Activated naive CD4-positive, alpha-beta T cell treated with anti-CD3 and anti-CD28 coated beads, Interleukin-2, amount 50 U/mL, for 72 hours (primary cell): ENCODE data around the gene RIN3. TPM values are rescaled to one million over a fixed set of nuclear protein-coding genes. Genes with fewer than 3 reads are reported as not detected.

Experiments used
- ATAC-seq, 2 donors: fragments of 150-1000 bp; cut with Tn5 transposase; 2 replicates each; pipeline ENCODE4 v1.10.0; 2021; ENCODE audit warnings: mild to moderate bottlenecking in 2 of 2, moderate library complexity in 2 of 2
- DNase-seq, 2 donors: peaks; one replicate each; pipeline ENCODE4 v3.0.0; 2021 to 2022; ENCODE audit warnings: low spot score in 2 of 2
- H3K27ac Mint-ChIP-seq, 2 donors: one replicate each; pipeline ENCODE4 v1.8.0; 2022; ENCODE audit warnings: mild to moderate bottlenecking in 2 of 2, mixed read lengths in 2 of 2
- H3K36me3 Mint-ChIP-seq, 2 donors: one replicate each; pipeline ENCODE4 v1.8.0; 2022; ENCODE audit warnings: mixed read lengths in 2 of 2
- H3K9me3 Mint-ChIP-seq, 2 donors: one replicate each; pipeline ENCODE4 v1.8.0; 2022; ENCODE audit warnings: mixed read lengths in 2 of 2
- total RNA-seq, 2 donors: library from RNA; stranded (reverse); gene quantifications; one replicate each; pipeline ENCODE4 v1.2.3, GENCODE V29; 2022

RIN3 gene
- total RNA-seq, 2 donors from 2014 or later: 21.1 to 27.9 TPM

GRCh38 chr14:92552066-92552465 is 38.5 kb downstream of the RIN3 start:
- ATAC-seq (no peak), DNase-seq (no peak)
- H3K36me3 Mint-ChIP-seq: no peaks in the 10 kb centered on the region
- peak overlapping the region in 1 of 2 donors; percentile 28 for H3K27ac Mint-ChIP-seq
- no peaks in the 10 kb centered on the region for H3K9me3 Mint-ChIP-seq

- no peaks in the 10 kb centered on the region for H3K9me3 Mint-ChIP-seq
- H3K27ac Mint-ChIP-seq: no peak overlapping the region
- peaks cover 0 to 12% of the 10 kb centered on the region in 2 donors for H3K36me3 Mint-ChIP-seq
- DNase-seq (no peak), ATAC-seq (no peak)
Measured at GRCh38 chr14:92553438-92553837, 39.9 kb downstream of the RIN3 start.

- no peak for DNase-seq
- peak overlapping the region; percentile 29 to 94 for H3K27ac Mint-ChIP-seq
- peaks cover 7 to 22% of the 10 kb centered on the region in 2 donors for H3K36me3 Mint-ChIP-seq
- ATAC-seq: peak; percentile 4 to 20
- no peaks in the 10 kb centered on the region for H3K9me3 Mint-ChIP-seq
Measured at GRCh38 chr14:92555465-92556111, 42.0 kb downstream of the RIN3 start.

- peak; percentile 60 to 72 for ATAC-seq
- no peaks in the 10 kb centered on the region for H3K9me3 Mint-ChIP-seq
- no peak for DNase-seq
- peaks cover 7 to 22% of the 10 kb centered on the region in 2 donors for H3K36me3 Mint-ChIP-seq
- H3K27ac Mint-ChIP-seq: peak overlapping the region; percentile 29 to 94
Measured at GRCh38 chr14:92556255-92556741, 42.7 kb downstream of the RIN3 start.

GRCh38 chr14:92556863-92557543 is 43.4 kb downstream of the RIN3 start:
- ATAC-seq (peak in 1 of 2 donors; percentile 64), DNase-seq (no peak)
- Mint-ChIP-seq H3K27ac (peak overlapping the region; percentile 29 to 94), H3K9me3 (no peaks in the 10 kb centered on the region), H3K36me3 (peaks cover 7 to 22% of the 10 kb centered on the region in 2 donors)

GRCh38 chr14:92557544-92557912 is 43.9 kb downstream of the RIN3 start:
- H3K36me3 Mint-ChIP-seq: peaks cover 7 to 22% of the 10 kb centered on the region in 2 donors
- H3K9me3 Mint-ChIP-seq: no peaks in the 10 kb centered on the region
- ATAC-seq: no peak
- DNase-seq: no peak
- peak overlapping the region; percentile 14 to 41 for H3K27ac Mint-ChIP-seq

- H3K27ac Mint-ChIP-seq: peak overlapping the region in 1 of 2 donors; percentile 41
- H3K36me3 Mint-ChIP-seq: peaks cover 7 to 22% of the 10 kb centered on the region in 2 donors
- H3K9me3 Mint-ChIP-seq: no peaks in the 10 kb centered on the region
- ATAC-seq: peak in 1 of 2 donors; percentile 54
- DNase-seq: no peak
Measured at GRCh38 chr14:92558319-92558718, 44.7 kb downstream of the RIN3 start.

- ATAC-seq (no peak), DNase-seq (no peak)
- peak overlapping the region in 1 of 2 donors; percentile 17 for H3K27ac Mint-ChIP-seq
- peaks cover 7 to 22% of the 10 kb centered on the region in 2 donors for H3K36me3 Mint-ChIP-seq
- H3K9me3 Mint-ChIP-seq: no peaks in the 10 kb centered on the region
Measured at GRCh38 chr14:92559486-92559885, 45.9 kb downstream of the RIN3 start.

- H3K27ac Mint-ChIP-seq: peak overlapping the region in 1 of 2 donors; percentile 79
- H3K9me3 Mint-ChIP-seq: no peaks in the 10 kb centered on the region
- peaks cover 7 to 22% of the 10 kb centered on the region in 2 donors for H3K36me3 Mint-ChIP-seq
- ATAC-seq (peak; percentile 25 to 32), DNase-seq (no peak)
Measured at GRCh38 chr14:92560106-92560865, 46.7 kb downstream of the RIN3 start.

- Mint-ChIP-seq H3K36me3 (peaks cover 16 to 35% of the 10 kb centered on the region in 2 donors), H3K9me3 (peaks cover 2 to 7% of the 10 kb centered on the region in 2 donors), H3K27ac (no peak overlapping the region)
- ATAC-seq (peak; percentile 21 to 52), DNase-seq (no peak)
Measured at GRCh38 chr14:92561906-92562479, 48.4 kb downstream of the RIN3 start.

GRCh38 chr14:92563359-92563758 is 49.8 kb downstream of the RIN3 start:
- DNase-seq: no peak
- Mint-ChIP-seq H3K27ac (no peak overlapping the region), H3K36me3 (peaks cover 22 to 38% of the 10 kb centered on the region in 2 donors), H3K9me3 (peaks cover 7 to 11% of the 10 kb centered on the region in 2 donors)
- peak; percentile 85 to 89 for ATAC-seq

GRCh38 chr14:92563765-92564285 is 50.2 kb downstream of the RIN3 start:
- DNase-seq (no peak), ATAC-seq (no peak)
- H3K9me3 Mint-ChIP-seq: peaks cover 7 to 11% of the 10 kb centered on the region in 2 donors
- peaks cover 21 to 37% of the 10 kb centered on the region in 2 donors for H3K36me3 Mint-ChIP-seq
- no peak overlapping the region for H3K27ac Mint-ChIP-seq

- Mint-ChIP-seq H3K36me3 (peaks cover 15 to 38% of the 10 kb centered on the region in 2 donors), H3K27ac (no peak overlapping the region), H3K9me3 (peaks cover 7 to 11% of the 10 kb centered on the region in 2 donors)
- DNase-seq: no peak
- ATAC-seq: no peak
Measured at GRCh38 chr14:92564344-92565039, 50.9 kb downstream of the RIN3 start.

- Mint-ChIP-seq H3K27ac (no peak overlapping the region), H3K36me3 (peaks cover 15 to 39% of the 10 kb centered on the region in 2 donors)
- no peak for DNase-seq
Measured at GRCh38 chr14:92565040-92565717, 51.6 kb downstream of the RIN3 start.

GRCh38 chr14:92565718-92566115 is 52.1 kb downstream of the RIN3 start:
- Mint-ChIP-seq H3K36me3 (peaks cover 15 to 39% of the 10 kb centered on the region in 2 donors), H3K27ac (no peak overlapping the region)

More at GRCh38 chr14:92565040-92565717, 51.6 kb downstream of the RIN3 start:
- ATAC-seq: no peak
- H3K9me3 Mint-ChIP-seq: peaks cover 7 to 11% of the 10 kb centered on the region in 2 donors

More at GRCh38 chr14:92565718-92566115, 52.1 kb downstream of the RIN3 start:
- no peak for DNase-seq
- ATAC-seq: no peak
- peaks cover 7 to 11% of the 10 kb centered on the region in 2 donors for H3K9me3 Mint-ChIP-seq
